ENCODE measurements around the gene SLC6A6.
"Not testable (repeated sequence)": the region's sequence is repeated elsewhere in the genome, so short reads cannot be mapped to it uniquely, and the experiment has no call there.

Gene SLC6A6

GRCh38 chr3:14405360-14406238, 3.2 kb downstream of the SLC6A6 start:
- H3K27me3 ChIP-seq (ENCODE audit: control insufficient read depth, insufficient read depth, low read length) = no peaks in the 10 kb centered on the region
- H3K9me3 ChIP-seq (ENCODE audit: control insufficient read depth, insufficient read depth, low read length) = no peaks in the 10 kb centered on the region
- peaks cover 9% of the 10 kb centered on the region for H3K36me3 ChIP-seq (ENCODE audit: control insufficient read depth, insufficient read depth, low read length)
- peaks cover 15% of the 10 kb centered on the region for H3K4me1 ChIP-seq (ENCODE audit: control insufficient read depth, insufficient read depth, low read length)
- no peak overlapping the region for H3K4me3 ChIP-seq (ENCODE audit: low read depth, low read length)
- peak overlapping the region; percentile 54 for H3K9ac ChIP-seq (ENCODE audit: low read depth, low read length)

GRCh38 chr3:14406336-14406735, 3.9 kb downstream of the SLC6A6 start:
- H3K27me3 ChIP-seq (ENCODE audit: control insufficient read depth, insufficient read depth, low read length) = no peaks in the 10 kb centered on the region
- no peak overlapping the region for H3K9ac ChIP-seq (ENCODE audit: low read depth, low read length)
- H3K4me1 ChIP-seq (ENCODE audit: control insufficient read depth, insufficient read depth, low read length) = peaks cover 15% of the 10 kb centered on the region
- H3K4me3 ChIP-seq (ENCODE audit: low read depth, low read length) = no peak overlapping the region
- H3K36me3 ChIP-seq (ENCODE audit: control insufficient read depth, insufficient read depth, low read length) = peaks cover 13% of the 10 kb centered on the region
- H3K9me3 ChIP-seq (ENCODE audit: control insufficient read depth, insufficient read depth, low read length) = no peaks in the 10 kb centered on the region

GRCh38 chr3:14406766-14407165, 4.4 kb downstream of the SLC6A6 start:
- Histone ChIP-seq H3K4me1 (ENCODE audit: control insufficient read depth, insufficient read depth, low read length) (peaks cover 13% of the 10 kb centered on the region), H3K9me3 (ENCODE audit: control insufficient read depth, insufficient read depth, low read length) (no peaks in the 10 kb centered on the region), H3K27me3 (ENCODE audit: control insufficient read depth, insufficient read depth, low read length) (no peaks in the 10 kb centered on the region), H3K4me3 (ENCODE audit: low read depth, low read length) (no peak overlapping the region), H3K36me3 (ENCODE audit: control insufficient read depth, insufficient read depth, low read length) (peaks cover 13% of the 10 kb centered on the region), H3K9ac (ENCODE audit: low read depth, low read length) (no peak overlapping the region)

GRCh38 chr3:14407203-14407602, 4.8 kb downstream of the SLC6A6 start:
- no peaks in the 10 kb centered on the region for H3K9me3 ChIP-seq (ENCODE audit: control insufficient read depth, insufficient read depth, low read length)
- peaks cover 13% of the 10 kb centered on the region for H3K36me3 ChIP-seq (ENCODE audit: control insufficient read depth, insufficient read depth, low read length)

GRCh38 chr3:14409779-14410063, 7.3 kb downstream of the SLC6A6 start:
- H3K4me3 ChIP-seq (ENCODE audit: low read depth, low read length); H3K9ac ChIP-seq (ENCODE audit: low read depth, low read length); H3K27me3 ChIP-seq (ENCODE audit: control insufficient read depth, insufficient read depth, low read length); H3K9me3 ChIP-seq (ENCODE audit: control insufficient read depth, insufficient read depth, low read length): not testable (repeated sequence)
- Histone ChIP-seq H3K4me1 (ENCODE audit: control insufficient read depth, insufficient read depth, low read length) (peaks cover 18% of the 10 kb centered on the region), H3K36me3 (ENCODE audit: control insufficient read depth, insufficient read depth, low read length) (peaks cover 13% of the 10 kb centered on the region)

More at GRCh38 chr3:14407203-14407602, 4.8 kb downstream of the SLC6A6 start:
- Histone ChIP-seq H3K27me3 (ENCODE audit: control insufficient read depth, insufficient read depth, low read length) (no peaks in the 10 kb centered on the region), H3K9ac (ENCODE audit: low read depth, low read length) (no peak overlapping the region), H3K4me3 (ENCODE audit: low read depth, low read length) (no peak overlapping the region), H3K4me1 (ENCODE audit: control insufficient read depth, insufficient read depth, low read length) (peaks cover 12% of the 10 kb centered on the region)

GRCh38 chr3:14410106-14410502, 7.7 kb downstream of the SLC6A6 start:
- Histone ChIP-seq H3K27me3 (ENCODE audit: control insufficient read depth, insufficient read depth, low read length) (no peaks in the 10 kb centered on the region), H3K9ac (ENCODE audit: low read depth, low read length) (no peak overlapping the region), H3K4me3 (ENCODE audit: low read depth, low read length) (no peak overlapping the region), H3K9me3 (ENCODE audit: control insufficient read depth, insufficient read depth, low read length) (no peaks in the 10 kb centered on the region), H3K36me3 (ENCODE audit: control insufficient read depth, insufficient read depth, low read length) (peaks cover 13% of the 10 kb centered on the region), H3K4me1 (ENCODE audit: control insufficient read depth, insufficient read depth, low read length) (peaks cover 15% of the 10 kb centered on the region)

GRCh38 chr3:14410503-14411165, 8.2 kb downstream of the SLC6A6 start:
- Histone ChIP-seq H3K4me1 (ENCODE audit: control insufficient read depth, insufficient read depth, low read length) (peaks cover 12% of the 10 kb centered on the region), H3K36me3 (ENCODE audit: control insufficient read depth, insufficient read depth, low read length) (peaks cover 13% of the 10 kb centered on the region), H3K27me3 (ENCODE audit: control insufficient read depth, insufficient read depth, low read length) (no peaks in the 10 kb centered on the region), H3K4me3 (ENCODE audit: low read depth, low read length) (no peak overlapping the region), H3K9ac (ENCODE audit: low read depth, low read length) (no peak overlapping the region), H3K9me3 (ENCODE audit: control insufficient read depth, insufficient read depth, low read length) (no peaks in the 10 kb centered on the region)

- H3K9ac ChIP-seq (ENCODE audit: low read depth, low read length) = no peak overlapping the region
Measured at GRCh38 chr3:14411166-14411526, 8.7 kb downstream of the SLC6A6 start.

GRCh38 chr3:14411988-14412387, 9.6 kb downstream of the SLC6A6 start:
- no peak overlapping the region for H3K9ac ChIP-seq (ENCODE audit: low read depth, low read length)
- H3K9me3 ChIP-seq (ENCODE audit: control insufficient read depth, insufficient read depth, low read length) = no peaks in the 10 kb centered on the region
- H3K27me3 ChIP-seq (ENCODE audit: control insufficient read depth, insufficient read depth, low read length) = no peaks in the 10 kb centered on the region
- peaks cover 20% of the 10 kb centered on the region for H3K36me3 ChIP-seq (ENCODE audit: control insufficient read depth, insufficient read depth, low read length)
- H3K4me1 ChIP-seq (ENCODE audit: control insufficient read depth, insufficient read depth, low read length) = peaks cover 8% of the 10 kb centered on the region
- no peak overlapping the region for H3K4me3 ChIP-seq (ENCODE audit: low read depth, low read length)

More at GRCh38 chr3:14411166-14411526, 8.7 kb downstream of the SLC6A6 start:
- Histone ChIP-seq H3K27me3 (ENCODE audit: control insufficient read depth, insufficient read depth, low read length) (no peaks in the 10 kb centered on the region), H3K36me3 (ENCODE audit: control insufficient read depth, insufficient read depth, low read length) (peaks cover 13% of the 10 kb centered on the region), H3K4me3 (ENCODE audit: low read depth, low read length) (no peak overlapping the region), H3K4me1 (ENCODE audit: control insufficient read depth, insufficient read depth, low read length) (peaks cover 8% of the 10 kb centered on the region), H3K9me3 (ENCODE audit: control insufficient read depth, insufficient read depth, low read length) (no peaks in the 10 kb centered on the region)

- Histone ChIP-seq H3K9ac (ENCODE audit: low read depth, low read length) (no peak overlapping the region), H3K27me3 (ENCODE audit: control insufficient read depth, insufficient read depth, low read length) (no peaks in the 10 kb centered on the region), H3K4me1 (ENCODE audit: control insufficient read depth, insufficient read depth, low read length) (peaks cover 8% of the 10 kb centered on the region), H3K4me3 (ENCODE audit: low read depth, low read length) (no peak overlapping the region), H3K9me3 (ENCODE audit: control insufficient read depth, insufficient read depth, low read length) (no peaks in the 10 kb centered on the region), H3K36me3 (ENCODE audit: control insufficient read depth, insufficient read depth, low read length) (peaks cover 22% of the 10 kb centered on the region)
Measured at GRCh38 chr3:14412831-14413380, 10.5 kb downstream of the SLC6A6 start.

- H3K27me3 ChIP-seq (ENCODE audit: control insufficient read depth, insufficient read depth, low read length) = no peaks in the 10 kb centered on the region
- no peaks in the 10 kb centered on the region for H3K9me3 ChIP-seq (ENCODE audit: control insufficient read depth, insufficient read depth, low read length)
- H3K9ac ChIP-seq (ENCODE audit: low read depth, low read length) = no peak overlapping the region
- H3K4me3 ChIP-seq (ENCODE audit: low read depth, low read length) = peak overlapping the region; percentile 1
- peaks cover 28% of the 10 kb centered on the region for H3K36me3 ChIP-seq (ENCODE audit: control insufficient read depth, insufficient read depth, low read length)
- peaks cover 11% of the 10 kb centered on the region for H3K4me1 ChIP-seq (ENCODE audit: control insufficient read depth, insufficient read depth, low read length)
Measured at GRCh38 chr3:14413381-14414071, 11.1 kb downstream of the SLC6A6 start.

All from iPS-15b (cell line).